DMS53 (cell line): ENCODE results near the gene PDGFRB.

ENCODE experiments used
- DNase-seq: peaks from one replicate; lab custom pipeline; 2025; lab: John Stamatoyannopoulos, UW

PDGFRB gene

GRCh38 chr5:150130493-150130922 lies 25.1 kb downstream of the PDGFRB start:
- DNase-seq, result no peak

- DNase-seq, result peak; percentile 85
These were observed 25.7 kb downstream of the PDGFRB start for GRCh38 chr5:150129813-150130492.

- no peak for DNase-seq
These were observed 26.2 kb downstream of the PDGFRB start for GRCh38 chr5:150129454-150129812.

- DNase-seq, result no peak
These were observed 28.8 kb downstream of the PDGFRB start for GRCh38 chr5:150126921-150127265.

- DNase-seq, result no peak
These were observed 29.3 kb downstream of the PDGFRB start for GRCh38 chr5:150126199-150126920.

GRCh38 chr5:150125334-150125733 lies 30.3 kb downstream of the PDGFRB start:
- no peak for DNase-seq

- DNase-seq, result no peak
These were observed 31.0 kb downstream of the PDGFRB start for GRCh38 chr5:150124596-150124995.

- DNase-seq, result no peak
These were observed 31.5 kb downstream of the PDGFRB start for GRCh38 chr5:150124111-150124557.

- DNase-seq, result no peak
These were observed 32.1 kb downstream of the PDGFRB start for GRCh38 chr5:150123542-150123941.

- no peak for DNase-seq
These were observed 32.8 kb downstream of the PDGFRB start for GRCh38 chr5:150122536-150123481.

GRCh38 chr5:150122158-150122510 lies 33.5 kb downstream of the PDGFRB start:
- peak; percentile 54 for DNase-seq

GRCh38 chr5:150121448-150122157 lies 34.0 kb downstream of the PDGFRB start:
- no peak for DNase-seq

- no peak for DNase-seq
These were observed 34.8 kb downstream of the PDGFRB start for GRCh38 chr5:150120617-150121447.

GRCh38 chr5:150120062-150120441 lies 35.6 kb downstream of the PDGFRB start:
- no peak for DNase-seq

- no peak for DNase-seq
These were observed 36.1 kb downstream of the PDGFRB start for GRCh38 chr5:150119421-150120061.

GRCh38 chr5:150118561-150119229 lies 37.0 kb downstream of the PDGFRB start:
- no peak for DNase-seq

- DNase-seq, result no peak
These were observed 37.6 kb downstream of the PDGFRB start for GRCh38 chr5:150117945-150118560.

GRCh38 chr5:150116667-150117400 lies 38.8 kb downstream of the PDGFRB start:
- no peak for DNase-seq
